Endothelial cell (in vitro differentiated cells): Measurements from ENCODE around the gene SEC11C. TPM values are rescaled to one million over a fixed set of nuclear protein-coding genes. Genes with fewer than 3 reads are reported as not detected.

Experiments used
- DNase-seq: peaks from one replicate; pipeline ENCODE4 v3.0.0; 2021; ENCODE audit warnings: low spot score
- H3K27ac Mint-ChIP-seq: one replicate; pipeline ENCODE4 v1.8.0; 2021; ENCODE audit warnings: mixed read lengths, inconsistent platforms; ENCODE audit not compliant: unreplicated experiment
- H3K27me3 Mint-ChIP-seq: one replicate; pipeline ENCODE4 v1.8.0; 2021; ENCODE audit warnings: mild to moderate bottlenecking, moderate library complexity, mixed read lengths, inconsistent platforms; ENCODE audit not compliant: unreplicated experiment
- H3K36me3 Mint-ChIP-seq: one replicate; pipeline ENCODE4 v1.8.0; 2021; ENCODE audit warnings: mild to moderate bottlenecking, low read depth, mixed read lengths, inconsistent platforms; ENCODE audit not compliant: unreplicated experiment
- H3K4me1 Mint-ChIP-seq: one replicate; pipeline ENCODE4 v1.8.0; 2021; ENCODE audit warnings: mild to moderate bottlenecking, mixed read lengths, inconsistent platforms; ENCODE audit not compliant: unreplicated experiment
- H3K4me3 Mint-ChIP-seq: one replicate; pipeline ENCODE4 v1.8.0; 2021; ENCODE audit warnings: mild to moderate bottlenecking, mixed read lengths, inconsistent platforms; ENCODE audit not compliant: unreplicated experiment
- H3K9me3 Mint-ChIP-seq: one replicate; pipeline ENCODE4 v1.8.0; 2021; ENCODE audit warnings: mixed read lengths, inconsistent platforms; ENCODE audit not compliant: unreplicated experiment
- total RNA-seq: library from RNA; stranded (reverse); fragmentation: NEBNext Ultra II Directional; extraction: Animal tissue kit (Norgen Biotek cat#: 25700); gene quantifications from one replicate; pipeline ENCODE4 v1.2.1, GENCODE V29; 2021; ENCODE audit not compliant: unreplicated experiment
- TF ChIP-seq, protein P1 (sequence below): fragments of 200-600 bp; sonication (generic); IDR thresholded peaks from one replicate; pipeline ENCODE4 v1.5.0; 2021; ENCODE audit warnings: antibody characterized with exemption; ENCODE audit not compliant: unreplicated experiment

Gene SEC11C
- total RNA-seq, 1 donor from 2014 or later = 24.6 TPM

DNA sequence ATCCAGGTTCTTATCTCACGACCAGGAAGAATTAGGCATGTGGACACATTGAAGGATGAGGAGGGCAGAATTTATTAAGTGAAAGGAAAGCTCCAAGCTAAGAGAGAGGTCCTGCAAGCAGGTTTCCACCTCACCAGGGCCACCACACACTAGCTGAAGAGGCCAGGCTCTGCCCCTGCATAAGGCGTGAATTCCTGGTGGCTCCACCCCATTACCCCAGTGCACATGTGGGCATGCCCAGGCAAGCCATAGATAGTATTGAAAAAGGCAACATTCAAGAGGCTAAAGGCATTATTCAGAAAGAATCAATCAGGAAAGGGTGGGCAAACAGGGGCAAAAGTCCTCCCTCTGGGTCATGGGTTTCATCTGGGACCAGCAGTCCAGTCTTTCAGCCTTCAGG, 49.3 kb downstream of the SEC11C start:
- no peak for DNase-seq
- Mint-ChIP-seq H3K27me3 (no peaks in the 10 kb centered on the region), H3K27ac (no peak overlapping the region), H3K4me3 (no peak overlapping the region), H3K4me1 (peaks cover 2% of the 10 kb centered on the region), H3K9me3 (no peaks in the 10 kb centered on the region), H3K36me3 (no peaks in the 10 kb centered on the region)
- TF ChIP-seq, protein P1, sequence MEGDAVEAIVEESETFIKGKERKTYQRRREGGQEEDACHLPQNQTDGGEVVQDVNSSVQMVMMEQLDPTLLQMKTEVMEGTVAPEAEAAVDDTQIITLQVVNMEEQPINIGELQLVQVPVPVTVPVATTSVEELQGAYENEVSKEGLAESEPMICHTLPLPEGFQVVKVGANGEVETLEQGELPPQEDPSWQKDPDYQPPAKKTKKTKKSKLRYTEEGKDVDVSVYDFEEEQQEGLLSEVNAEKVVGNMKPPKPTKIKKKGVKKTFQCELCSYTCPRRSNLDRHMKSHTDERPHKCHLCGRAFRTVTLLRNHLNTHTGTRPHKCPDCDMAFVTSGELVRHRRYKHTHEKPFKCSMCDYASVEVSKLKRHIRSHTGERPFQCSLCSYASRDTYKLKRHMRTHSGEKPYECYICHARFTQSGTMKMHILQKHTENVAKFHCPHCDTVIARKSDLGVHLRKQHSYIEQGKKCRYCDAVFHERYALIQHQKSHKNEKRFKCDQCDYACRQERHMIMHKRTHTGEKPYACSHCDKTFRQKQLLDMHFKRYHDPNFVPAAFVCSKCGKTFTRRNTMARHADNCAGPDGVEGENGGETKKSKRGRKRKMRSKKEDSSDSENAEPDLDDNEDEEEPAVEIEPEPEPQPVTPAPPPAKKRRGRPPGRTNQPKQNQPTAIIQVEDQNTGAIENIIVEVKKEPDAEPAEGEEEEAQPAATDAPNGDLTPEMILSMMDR = no peak

DNA sequence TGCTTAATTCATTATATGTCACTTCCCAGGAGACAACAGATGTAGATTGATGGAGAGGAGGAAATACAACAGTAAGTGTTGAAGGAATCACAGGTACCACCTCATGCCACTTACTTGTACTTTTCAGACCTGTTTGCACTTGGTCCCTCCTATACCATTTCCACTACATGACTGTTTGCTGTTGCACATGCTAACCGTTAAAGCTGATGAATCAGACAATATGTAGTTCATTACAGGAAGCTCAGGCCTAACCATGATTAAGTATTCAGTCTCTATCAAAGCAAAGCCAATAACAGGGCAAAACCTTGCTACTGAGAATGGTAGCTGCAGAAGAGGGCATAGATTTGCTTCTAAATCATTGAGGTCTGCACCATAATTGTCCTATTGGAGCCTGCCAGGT, 50.1 kb downstream of the SEC11C start:
- no peak overlapping the region for H3K4me3 Mint-ChIP-seq
- TF ChIP-seq, protein P1 = no peak
- no peaks in the 10 kb centered on the region for H3K9me3 Mint-ChIP-seq
- no peaks in the 10 kb centered on the region for H3K36me3 Mint-ChIP-seq
- peaks cover 2% of the 10 kb centered on the region for H3K4me1 Mint-ChIP-seq
- no peak overlapping the region for H3K27ac Mint-ChIP-seq
- DNase-seq = no peak
- H3K27me3 Mint-ChIP-seq = no peaks in the 10 kb centered on the region

DNA sequence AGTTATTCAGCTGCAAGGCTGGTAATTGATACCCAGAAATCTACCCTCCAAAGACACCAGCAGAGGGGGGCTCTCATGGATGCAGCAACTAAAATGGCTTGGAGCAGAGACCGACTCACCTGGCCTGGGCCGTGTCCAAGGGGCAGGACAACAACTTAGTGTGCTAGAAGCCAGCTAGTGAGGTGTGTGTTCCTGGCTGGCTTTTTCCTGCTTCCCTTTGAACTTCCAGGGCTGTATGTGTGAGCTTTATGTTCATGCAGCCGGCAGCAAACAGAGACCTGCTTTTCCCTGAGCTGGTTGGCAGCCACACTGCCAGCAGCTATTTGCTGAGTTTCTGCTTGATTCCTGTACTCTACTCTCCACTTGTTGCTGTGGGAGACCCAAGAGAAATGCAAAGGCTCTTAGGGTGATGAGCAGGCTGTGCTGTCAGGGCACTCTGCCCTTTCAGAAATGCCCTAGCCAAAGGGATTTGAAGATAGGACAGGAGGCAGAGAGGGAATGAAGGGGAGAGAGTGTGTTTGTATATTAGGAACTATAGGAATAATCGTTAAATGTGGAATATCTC, 56.6 kb downstream of the SEC11C start:
- H3K27me3 Mint-ChIP-seq = no peaks in the 10 kb centered on the region
- peaks cover 3% of the 10 kb centered on the region for H3K36me3 Mint-ChIP-seq
- DNase-seq = no peak
- no peak overlapping the region for H3K4me3 Mint-ChIP-seq
- no peak overlapping the region for H3K27ac Mint-ChIP-seq
- no peaks in the 10 kb centered on the region for H3K9me3 Mint-ChIP-seq
- TF ChIP-seq, protein P1 = no peak
- H3K4me1 Mint-ChIP-seq = peaks cover 21% of the 10 kb centered on the region

DNA sequence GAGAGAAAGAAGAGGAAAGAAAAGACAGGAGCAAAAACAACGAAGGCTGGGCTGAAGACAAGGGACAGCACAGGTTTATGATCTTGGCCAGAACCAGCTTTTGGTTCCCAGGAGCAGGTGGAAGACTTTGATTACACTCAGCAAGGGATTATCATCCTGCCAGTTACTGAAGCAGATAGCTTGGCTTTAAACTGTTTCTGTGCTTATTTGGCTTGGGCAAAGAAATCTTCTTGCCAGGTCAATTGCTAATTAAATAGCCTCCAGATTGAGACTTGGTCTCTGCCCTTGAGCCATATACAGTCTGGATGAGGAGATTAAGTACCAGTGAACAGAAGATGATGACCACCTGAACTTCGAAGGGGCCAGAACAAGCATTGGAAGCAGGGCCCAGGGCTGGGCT, 58.0 kb downstream of the SEC11C start:
- TF ChIP-seq, protein P1 = no peak
- Mint-ChIP-seq H3K27ac (no peak overlapping the region), H3K36me3 (peaks cover 3% of the 10 kb centered on the region), H3K4me1 (peaks cover 20% of the 10 kb centered on the region), H3K9me3 (no peaks in the 10 kb centered on the region), H3K27me3 (no peaks in the 10 kb centered on the region), H3K4me3 (no peak overlapping the region)
- DNase-seq = no peak

DNA sequence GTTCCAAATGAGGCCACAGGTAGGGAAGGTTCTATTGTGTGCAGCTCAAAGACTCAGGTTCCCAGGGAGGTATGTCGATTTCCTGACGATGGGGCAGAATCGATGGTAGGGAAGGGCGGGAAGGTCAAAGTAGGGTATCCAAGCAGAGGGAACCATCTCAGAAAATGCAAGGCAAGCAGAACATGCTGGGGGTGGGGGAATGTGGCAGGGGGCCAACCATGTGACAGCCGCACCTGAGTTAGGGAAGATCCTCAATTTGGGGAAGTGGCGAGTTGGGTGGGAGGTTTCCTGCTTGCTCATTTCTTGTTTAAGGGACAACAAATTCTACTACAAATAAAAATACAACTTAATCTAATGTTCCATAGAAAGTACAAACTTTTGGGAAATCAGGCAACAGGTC, 58.5 kb downstream of the SEC11C start:
- no peaks in the 10 kb centered on the region for H3K9me3 Mint-ChIP-seq
- H3K4me1 Mint-ChIP-seq = peaks cover 20% of the 10 kb centered on the region
- TF ChIP-seq, protein P1 = no peak
- no peak for DNase-seq
- peaks cover 3% of the 10 kb centered on the region for H3K36me3 Mint-ChIP-seq
- no peaks in the 10 kb centered on the region for H3K27me3 Mint-ChIP-seq
- H3K4me3 Mint-ChIP-seq = no peak overlapping the region
- no peak overlapping the region for H3K27ac Mint-ChIP-seq
